ENCODE results near the gene TMEM179.

- TF ChIP-seq CTCF (IDR thresholded peaks at IDR 0.05; ENCODE audit: low read depth, low read length) (no peak), MYC (IDR thresholded peaks at IDR 0.05; ENCODE audit: low read depth, low read length) (no peak)
Observed at GRCh38 chr14:104591506-104592291, 12.9 kb downstream of the TMEM179 start.
